H9 (cell line): ENCODE measurements around the gene CLEC16A. TPM values are rescaled to one million over a fixed set of nuclear protein-coding genes. Genes with fewer than 3 reads are reported as not detected.

Source experiments
- DNase-seq: peaks from one replicate; pipeline ENCODE4 v3.0.0-alpha.2; 2017
- H2AFZ ChIP-seq: one replicate; pipeline ENCODE4 v1.6.1; 2013; ENCODE audit warnings: mild to moderate bottlenecking, low read length, control low read depth, moderate library complexity
- H2AK5ac ChIP-seq: 2 replicates; pipeline ENCODE4 v1.6.1; 2013; ENCODE audit warnings: low read length, control low read depth, mixed read lengths; ENCODE audit not compliant: insufficient read length
- H2BK120ac ChIP-seq: one replicate; pipeline ENCODE4 v1.6.1; 2013; ENCODE audit warnings: low read depth, mild to moderate bottlenecking, low read length, control low read depth, inconsistent platforms; ENCODE audit not compliant: poor library complexity, severe bottlenecking
- H2BK12ac ChIP-seq: 2 replicates; pipeline ENCODE4 v1.6.1; 2013; ENCODE audit warnings: low read length, control low read depth, mixed read lengths, low read depth; ENCODE audit not compliant: insufficient read length
- H2BK15ac ChIP-seq: 2 replicates; pipeline ENCODE4 v1.6.1; 2013; ENCODE audit warnings: low read depth, low read length, control low read depth
- H2BK20ac ChIP-seq: one replicate; pipeline ENCODE4 v1.6.1; 2013; ENCODE audit warnings: low read depth, mild to moderate bottlenecking, low read length, control low read depth, inconsistent platforms; ENCODE audit not compliant: poor library complexity, severe bottlenecking
- H2BK5ac ChIP-seq: 2 replicates; pipeline ENCODE4 v1.6.1; 2013; ENCODE audit warnings: low read length, control low read depth, mixed read lengths; ENCODE audit not compliant: insufficient read length
- H3K14ac ChIP-seq: 2 replicates; pipeline ENCODE4 v1.6.1; 2013; ENCODE audit warnings: low read length, control low read depth; ENCODE audit not compliant: insufficient read depth
- H3K18ac ChIP-seq: 2 replicates; pipeline ENCODE4 v1.6.1; 2013; ENCODE audit warnings: low read depth, mild to moderate bottlenecking, mixed read lengths, low read length, control low read depth; ENCODE audit not compliant: insufficient read length
- H3K23ac ChIP-seq: 2 replicates; pipeline ENCODE4 v1.6.1; 2013; ENCODE audit warnings: low read length, control low read depth, mixed read lengths, low read depth; ENCODE audit not compliant: insufficient read length
- H3K23me2 ChIP-seq: 2 replicates; pipeline ENCODE4 v1.6.1; 2013; ENCODE audit warnings: low read depth, mild to moderate bottlenecking, mixed read lengths, low read length, control low read depth; ENCODE audit not compliant: insufficient read length, poor library complexity, severe bottlenecking
- H3K27ac ChIP-seq: 2 replicates; pipeline ENCODE4 v1.5.1; 2013; ENCODE audit warnings: low read length, control low read depth, mixed read lengths, low read depth; ENCODE audit not compliant: insufficient read length
- H3K27me3 ChIP-seq: 2 replicates; pipeline ENCODE4 v1.6.1; 2013; ENCODE audit warnings: low read length, control low read depth, inconsistent platforms; ENCODE audit not compliant: insufficient read depth
- H3K4ac ChIP-seq: 2 replicates; pipeline ENCODE4 v1.6.1; 2013; ENCODE audit warnings: low read depth, mild to moderate bottlenecking, control low read depth, inconsistent platforms, low read length, moderate library complexity
- H3K4me1 ChIP-seq: 2 replicates; pipeline ENCODE4 v1.6.1; 2013; ENCODE audit warnings: low read length, control low read depth, inconsistent platforms; ENCODE audit not compliant: insufficient read depth
- H3K4me2 ChIP-seq: 2 replicates; pipeline ENCODE4 v1.6.1; 2013; ENCODE audit warnings: low read length, control low read depth, mixed read lengths; ENCODE audit not compliant: insufficient read length, insufficient read depth
- H3K56ac ChIP-seq: 2 replicates; pipeline ENCODE4 v1.6.1; 2013; ENCODE audit warnings: low read depth, mild to moderate bottlenecking, mixed read lengths, low read length, control low read depth; ENCODE audit not compliant: insufficient read length
- H3K79me1 ChIP-seq: 2 replicates; pipeline ENCODE4 v1.6.1; 2013; ENCODE audit warnings: low read depth, mild to moderate bottlenecking, moderate library complexity, low read length, control low read depth, inconsistent platforms; ENCODE audit not compliant: insufficient read depth, poor library complexity, severe bottlenecking
- H3K79me2 ChIP-seq: 2 replicates; pipeline ENCODE4 v1.6.1; 2013; ENCODE audit warnings: low read length, control low read depth, inconsistent platforms; ENCODE audit not compliant: insufficient read depth
- H3K9ac ChIP-seq: 2 replicates; pipeline ENCODE4 v1.6.1; 2013; ENCODE audit warnings: low read length, control low read depth, mixed read lengths; ENCODE audit not compliant: insufficient read length; ENCODE audit errors: extremely low read depth
- H3K9me3 ChIP-seq: one replicate; pipeline ENCODE4 v1.6.1; 2013; ENCODE audit warnings: low read depth, low read length, inconsistent platforms; ENCODE audit not compliant: control insufficient read depth
- H3T11ph ChIP-seq: one replicate; pipeline ENCODE4 v1.6.1; 2013; ENCODE audit warnings: mild to moderate bottlenecking, low read length, control low read depth, inconsistent platforms
- H4K20me1 ChIP-seq: one replicate; pipeline ENCODE4 v1.6.1; 2013; ENCODE audit not compliant: control insufficient read depth, insufficient read length, insufficient read depth
- H4K5ac ChIP-seq: 2 replicates; pipeline ENCODE4 v1.6.1; 2013; ENCODE audit warnings: low read depth, mild to moderate bottlenecking, mixed read lengths, low read length, control low read depth; ENCODE audit not compliant: insufficient read length
- H4K8ac ChIP-seq: replicated peaks from 2 replicates; pipeline ENCODE4 v1.6.1; 2013; ENCODE audit warnings: low read length, control low read depth, mixed read lengths, low read depth; ENCODE audit not compliant: insufficient read length
- H4K91ac ChIP-seq: 2 replicates; pipeline ENCODE4 v1.6.1; 2013; ENCODE audit warnings: low read depth, mild to moderate bottlenecking, moderate library complexity, mixed read lengths, low read length, control low read depth; ENCODE audit not compliant: insufficient read length
- H3K27ac Mint-ChIP-seq, 3 experiments: 2 replicates in 2 of 3; 3 replicates in 1 of 3; pipeline ENCODE4 v1.8.0; 2020 to 2021; ENCODE audit warnings: mixed read lengths in 3 of 3, mild to moderate bottlenecking in 1 of 3, moderate library complexity in 1 of 3
- H3K27me3 Mint-ChIP-seq: 2 replicates; pipeline ENCODE4 v1.8.0; 2021; ENCODE audit warnings: low read depth, mild to moderate bottlenecking, moderate library complexity, mixed read lengths
- H3K36me3 Mint-ChIP-seq, 3 experiments: 2 replicates in 2 of 3; 3 replicates in 1 of 3; pipeline ENCODE4 v1.8.0; 2020 to 2021; ENCODE audit warnings: low read depth in 3 of 3, mixed read lengths in 3 of 3; ENCODE audit not compliant: insufficient read depth in 1 of 3
- H3K4me1 Mint-ChIP-seq, 2 experiments: 2 replicates each; pipeline ENCODE4 v1.8.0; 2020; ENCODE audit warnings: mixed read lengths in 2 of 2
- H3K4me3 Mint-ChIP-seq, 2 experiments: 2 replicates in 1 of 2; 3 replicates in 1 of 2; pipeline ENCODE4 v1.8.0; 2020 to 2021; ENCODE audit warnings: mild to moderate bottlenecking in 2 of 2, mixed read lengths in 2 of 2, moderate library complexity in 1 of 2
- H3K9me3 Mint-ChIP-seq, 2 experiments: 2 replicates in 1 of 2; 3 replicates in 1 of 2; pipeline ENCODE4 v1.8.0; 2020; ENCODE audit warnings: mild to moderate bottlenecking in 2 of 2, mixed read lengths in 2 of 2, moderate library complexity in 1 of 2
- WGBS: extraction: QIAGEN DNeasy Blood & Tissue Kit; methylation state at CpG from one replicate; pipeline ENCODE4 v1.1.7; 2013; ENCODE audit warnings: missing lambda C conversion rate, low lambda C conversion rate, mixed read lengths; ENCODE audit not compliant: insufficient read length; ENCODE audit errors: extremely low coverage; 5-methylcytosine and 5-hydroxymethylcytosine counted together
- total RNA-seq: library from RNA; stranded (reverse); gene quantifications from 2 replicates; pipeline ENCODE4 v1.2.1, GENCODE V29; 2021
- TF ChIP-seq, protein P1 (sequence below): fragments of 200-600 bp; sonication (generic); conservative IDR thresholded peaks from 3 replicates; pipeline ENCODE4 v1.8.0; 2021; ENCODE audit warnings: antibody characterized with exemption, mild to moderate bottlenecking

Gene CLEC16A
- total RNA-seq, 1 experiment from 2014 or later: 15.2 TPM

DNA sequence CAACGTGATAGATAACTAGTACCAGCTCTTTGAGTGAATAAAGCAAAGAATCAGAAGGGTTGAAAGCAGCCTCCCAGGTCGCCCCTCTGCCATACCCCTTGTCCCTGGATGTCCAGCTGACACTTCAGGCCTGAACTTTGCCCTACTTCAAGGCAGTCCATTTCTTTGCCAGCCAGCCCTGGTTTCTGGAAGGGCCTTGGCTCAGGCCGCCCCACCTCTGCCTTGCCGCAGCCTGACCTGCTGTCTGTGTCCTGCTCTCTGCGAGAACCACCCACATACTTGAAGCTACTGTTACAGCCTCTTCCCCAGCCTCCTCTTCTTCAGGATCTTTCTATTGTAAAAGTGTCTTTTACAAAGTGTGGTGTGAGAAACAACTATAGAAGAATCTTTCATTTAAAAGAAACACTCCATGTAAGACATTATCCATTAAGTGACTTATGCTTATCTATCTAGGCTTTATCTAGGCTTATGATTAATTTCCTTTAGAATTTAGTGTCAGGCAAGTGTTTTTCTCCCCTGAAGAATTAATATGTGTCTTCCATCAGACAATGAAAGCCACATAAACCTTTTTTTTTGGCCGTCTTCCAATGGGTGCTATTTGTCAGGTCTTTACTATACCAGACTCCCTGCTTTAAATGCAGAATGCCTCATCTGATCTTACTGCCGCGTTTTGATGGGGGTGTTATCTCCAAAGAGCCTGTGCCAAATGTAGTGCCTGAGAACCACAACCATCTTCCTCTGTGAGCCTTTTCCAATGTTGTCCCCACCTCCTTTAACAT is 177.7 kb downstream of the CLEC16A start:
- DNase-seq: no peak
- Histone ChIP-seq H3K14ac (no peak overlapping the region; the same call in 1 of the 2 replicates), H3K56ac (no peak overlapping the region), H4K5ac (no peak overlapping the region), H2BK120ac (no peak overlapping the region), H2BK5ac (no peak overlapping the region), H3K4me1 (no peaks in the 10 kb centered on the region; the same call in 1 of the 2 replicates), H2BK20ac (no peak overlapping the region), H4K8ac (no peak overlapping the region), H3T11ph (no peak overlapping the region), H3K23ac (no peak overlapping the region), H4K91ac (no peak overlapping the region), H2BK15ac (no peak overlapping the region), H3K9me3 (no peaks in the 10 kb centered on the region), H3K27me3 (no peaks in the 10 kb centered on the region), H3K4ac (no peak overlapping the region), H4K20me1 (no peaks in the 10 kb centered on the region), H2AK5ac (no peak overlapping the region), H2AFZ (no peak overlapping the region), H3K9ac (no peak overlapping the region), H3K79me1 (no peaks in the 10 kb centered on the region), H3K23me2 (no peaks in the 10 kb centered on the region), H3K79me2 (no peaks in the 10 kb centered on the region), H3K18ac (no peak overlapping the region), H3K4me2 (no peak overlapping the region), H2BK12ac (no peak overlapping the region), H3K27ac (no peak overlapping the region)
- no peak overlapping the region for H3K4me3 Mint-ChIP-seq
- no peaks in the 10 kb centered on the region for H3K27me3 Mint-ChIP-seq
- peaks cover 0 to 11% (median 10%) of the 10 kb centered on the region in 3 experiments; a peak in 2 of 7 replicates for H3K36me3 Mint-ChIP-seq
- H3K9me3 Mint-ChIP-seq: no peaks in the 10 kb centered on the region
- H3K27ac Mint-ChIP-seq: peak overlapping the region in 1 of 3 experiments; percentile 9; a peak in 2 of 7 replicates
- no CpG with 5 or more reads among the region's 8 CpGs for whole genome bisulfite sequencing
- H3K4me1 Mint-ChIP-seq: no peaks in the 10 kb centered on the region
- TF ChIP-seq, protein P1, sequence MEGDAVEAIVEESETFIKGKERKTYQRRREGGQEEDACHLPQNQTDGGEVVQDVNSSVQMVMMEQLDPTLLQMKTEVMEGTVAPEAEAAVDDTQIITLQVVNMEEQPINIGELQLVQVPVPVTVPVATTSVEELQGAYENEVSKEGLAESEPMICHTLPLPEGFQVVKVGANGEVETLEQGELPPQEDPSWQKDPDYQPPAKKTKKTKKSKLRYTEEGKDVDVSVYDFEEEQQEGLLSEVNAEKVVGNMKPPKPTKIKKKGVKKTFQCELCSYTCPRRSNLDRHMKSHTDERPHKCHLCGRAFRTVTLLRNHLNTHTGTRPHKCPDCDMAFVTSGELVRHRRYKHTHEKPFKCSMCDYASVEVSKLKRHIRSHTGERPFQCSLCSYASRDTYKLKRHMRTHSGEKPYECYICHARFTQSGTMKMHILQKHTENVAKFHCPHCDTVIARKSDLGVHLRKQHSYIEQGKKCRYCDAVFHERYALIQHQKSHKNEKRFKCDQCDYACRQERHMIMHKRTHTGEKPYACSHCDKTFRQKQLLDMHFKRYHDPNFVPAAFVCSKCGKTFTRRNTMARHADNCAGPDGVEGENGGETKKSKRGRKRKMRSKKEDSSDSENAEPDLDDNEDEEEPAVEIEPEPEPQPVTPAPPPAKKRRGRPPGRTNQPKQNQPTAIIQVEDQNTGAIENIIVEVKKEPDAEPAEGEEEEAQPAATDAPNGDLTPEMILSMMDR: no peak
